22Rv1 (cell line): ENCODE results near the gene ADNP.

Experiments
- CTCF ChIP-seq: fragments of 450-650 bp; IDR thresholded peaks from 2 replicates; pipeline ENCODE4 v1.5.1; 2017; ENCODE audit warnings: mild to moderate bottlenecking
- ZFX ChIP-seq: fragments of 450-650 bp; IDR thresholded peaks from 2 replicates; pipeline ENCODE4 v1.6.1; 2017; ENCODE audit warnings: antibody characterized with exemption, borderline replicate concordance

- TF ChIP-seq CTCF (no peak), ZFX (no peak)
Measured at GRCh38 chr20:50919567-50919966, 11.7 kb downstream of the ADNP start.
